ENCODE measurements around the gene THAP2.

- TF ChIP-seq CTCF (conservative IDR thresholded peaks at IDR 0.05 in 1 of 2, IDR thresholded peaks at IDR 0.05 in 1 of 2; ENCODE audit: extremely low read depth in 1 of 2, insufficient read depth in 1 of 2, low read depth in 1 of 2, low read length in 2 of 2) (no peak), EZH2 (IDR thresholded peaks at IDR 0.05; ENCODE audit: borderline replicate concordance, low read length) (no peak)
These were observed 7.2 kb downstream of the THAP2 start for GRCh38 chr12:71671311-71671710.
